ENCODE results near the gene FKBP15.

DNA sequence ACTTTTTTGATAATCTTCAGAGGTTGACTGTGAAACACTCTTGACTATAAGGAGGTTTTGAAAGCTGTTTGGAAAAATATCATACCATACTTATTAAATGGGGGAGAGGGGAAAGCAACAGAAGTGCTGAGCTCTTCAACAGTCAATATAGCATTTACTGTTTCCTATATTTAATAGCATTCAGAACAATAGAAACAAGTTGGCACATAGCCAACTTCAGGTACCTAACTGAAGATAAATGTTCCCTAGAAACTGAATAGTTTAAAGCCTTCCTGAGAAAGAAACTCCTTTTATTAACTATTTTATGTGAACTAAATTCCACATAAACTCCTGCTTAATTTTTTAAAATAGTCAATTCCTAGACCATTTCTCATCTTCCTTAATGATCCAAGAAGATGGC, 26.6 kb upstream of the FKBP15 start:
- TF ChIP-seq CTCF (IDR thresholded peaks at IDR 0.05) (no peak), POLR2A (IDR thresholded peaks at IDR 0.05) (no peak)
